HG02588 (cell line): ENCODE results near the gene LSM10.

ENCODE experiments used
- ATAC-seq: cut with Tn5 transposase; IDR thresholded peaks from one replicate; pipeline ENCODE4 v1.9.1; 2021; ENCODE audit warnings: mild to moderate bottlenecking, moderate library complexity; ENCODE audit not compliant: unreplicated experiment

LSM10 gene

DNA sequence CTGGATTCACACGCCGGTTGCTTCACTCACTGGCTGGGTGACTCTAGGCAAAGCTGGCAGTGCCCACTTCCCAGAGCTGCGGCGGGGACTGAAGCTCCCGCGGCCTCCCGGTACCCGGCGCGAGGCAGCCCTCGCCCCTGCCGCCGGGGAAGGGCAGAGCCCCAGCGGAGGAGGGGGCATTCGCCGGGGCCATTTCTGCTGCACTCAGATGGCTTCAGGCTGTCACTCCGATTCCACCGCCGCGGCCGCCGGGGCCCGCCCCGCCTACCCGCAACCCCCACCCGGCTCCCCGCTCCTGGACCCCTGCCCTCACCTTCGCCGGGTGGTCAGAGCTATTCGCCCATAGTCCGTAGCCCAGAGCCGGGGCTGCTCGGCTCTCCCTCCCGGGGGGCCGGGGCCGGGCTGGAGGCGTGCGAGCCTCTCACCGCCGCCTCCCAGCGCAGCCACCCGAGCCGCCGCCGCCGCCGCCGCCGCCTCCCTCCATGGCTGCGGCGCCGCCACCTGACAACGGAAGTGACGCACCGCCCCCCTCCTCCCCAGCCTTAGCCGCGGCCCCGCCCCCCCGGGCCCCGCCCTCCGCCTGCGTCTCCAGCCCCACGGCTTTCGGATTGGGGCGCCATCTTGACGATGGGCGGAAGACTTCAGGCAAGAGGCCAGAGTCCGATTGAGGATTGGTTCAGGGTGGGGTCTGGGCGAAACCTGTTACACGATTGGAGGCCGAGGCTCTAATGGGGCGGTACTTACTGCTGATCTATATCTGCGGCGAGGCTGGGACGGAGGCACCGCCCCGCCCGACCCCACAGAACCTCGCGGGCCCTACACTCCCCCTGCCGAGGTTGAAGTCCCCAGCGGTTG is 12.1 kb downstream of the LSM10 start, which contains the start of gene STK40:
TSS of gene STK40 (minus strand) at position 515 of the 855 bp plus-strand sequence. CDS start 24,592 bp downstream, outside the sequence.
- ATAC-seq, result peak; percentile 81

GRCh38 chr1:36384542-36385409 is 12.9 kb downstream of the LSM10 start:
- no peak for ATAC-seq

DNA sequence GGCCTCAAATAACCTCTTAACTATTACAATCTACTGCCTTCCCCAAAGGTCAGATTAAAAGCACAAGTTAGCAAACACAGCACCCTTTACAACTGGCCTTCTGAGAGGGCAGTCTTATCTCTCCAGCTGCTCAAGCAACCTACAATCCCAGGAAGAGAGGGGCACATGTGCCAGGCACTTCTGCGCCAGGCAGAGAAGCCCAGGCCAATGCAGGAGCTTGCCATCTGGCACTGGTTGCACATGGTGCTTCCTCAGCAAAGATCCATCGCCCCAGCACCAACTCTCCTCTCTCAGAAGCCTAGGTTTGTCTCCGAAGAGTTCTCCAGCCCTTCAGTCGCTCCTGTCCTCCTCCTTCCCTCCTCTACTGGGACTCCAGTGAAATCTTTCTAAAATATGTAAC is 14.5 kb downstream of the LSM10 start:
- no peak for ATAC-seq

GRCh38 chr1:36382669-36383068 is 15.0 kb downstream of the LSM10 start:
- ATAC-seq, result no peak

DNA sequence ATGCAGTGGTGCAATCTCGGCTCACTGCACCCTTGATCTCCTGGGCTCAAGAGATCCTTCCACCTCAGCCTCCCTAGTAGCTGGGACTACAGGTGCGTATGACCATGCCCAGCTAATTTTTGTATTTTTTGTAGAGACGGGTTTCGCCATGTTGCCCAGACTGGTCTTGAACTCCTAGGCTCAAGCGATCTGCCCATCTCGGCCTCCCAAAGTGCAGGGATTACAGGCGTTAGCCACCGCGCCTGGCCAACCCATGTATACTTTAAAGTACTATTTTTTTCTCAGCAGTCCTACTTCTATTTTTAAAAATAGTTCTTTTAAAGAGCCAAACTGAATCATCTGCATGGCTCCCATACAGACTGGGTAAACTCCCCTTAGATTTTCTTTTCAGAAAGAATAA is 15.5 kb downstream of the LSM10 start:
- no peak for ATAC-seq

GRCh38 chr1:36381405-36381804 is 16.3 kb downstream of the LSM10 start:
- no peak for ATAC-seq

- ATAC-seq, result no peak
These were observed 16.9 kb downstream of the LSM10 start for GRCh38 chr1:36380782-36381181.

DNA sequence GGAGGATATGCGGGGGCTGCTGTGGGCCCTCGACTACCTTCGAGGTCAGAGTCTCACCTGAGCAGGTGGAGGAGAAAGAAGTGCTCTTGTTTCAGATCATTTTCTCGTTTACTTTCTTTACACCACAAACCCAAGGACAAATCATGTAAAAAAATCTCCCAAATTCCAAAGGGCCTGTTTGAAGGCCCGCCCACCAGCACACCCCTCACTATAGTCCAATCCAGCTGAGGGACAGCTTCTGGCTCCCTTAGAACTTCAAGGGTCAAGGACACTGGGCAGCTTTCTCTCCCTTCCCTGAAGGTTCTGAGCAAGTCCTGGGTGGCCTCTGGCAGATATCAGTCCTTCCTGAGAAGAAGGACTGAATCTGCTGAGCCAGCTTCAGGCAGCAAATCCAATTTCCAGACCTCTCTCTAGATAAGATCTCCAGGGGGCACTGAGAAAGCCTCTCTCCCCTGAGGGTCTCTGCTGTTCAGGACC is 17.5 kb downstream of the LSM10 start:
- ATAC-seq, result no peak

DNA sequence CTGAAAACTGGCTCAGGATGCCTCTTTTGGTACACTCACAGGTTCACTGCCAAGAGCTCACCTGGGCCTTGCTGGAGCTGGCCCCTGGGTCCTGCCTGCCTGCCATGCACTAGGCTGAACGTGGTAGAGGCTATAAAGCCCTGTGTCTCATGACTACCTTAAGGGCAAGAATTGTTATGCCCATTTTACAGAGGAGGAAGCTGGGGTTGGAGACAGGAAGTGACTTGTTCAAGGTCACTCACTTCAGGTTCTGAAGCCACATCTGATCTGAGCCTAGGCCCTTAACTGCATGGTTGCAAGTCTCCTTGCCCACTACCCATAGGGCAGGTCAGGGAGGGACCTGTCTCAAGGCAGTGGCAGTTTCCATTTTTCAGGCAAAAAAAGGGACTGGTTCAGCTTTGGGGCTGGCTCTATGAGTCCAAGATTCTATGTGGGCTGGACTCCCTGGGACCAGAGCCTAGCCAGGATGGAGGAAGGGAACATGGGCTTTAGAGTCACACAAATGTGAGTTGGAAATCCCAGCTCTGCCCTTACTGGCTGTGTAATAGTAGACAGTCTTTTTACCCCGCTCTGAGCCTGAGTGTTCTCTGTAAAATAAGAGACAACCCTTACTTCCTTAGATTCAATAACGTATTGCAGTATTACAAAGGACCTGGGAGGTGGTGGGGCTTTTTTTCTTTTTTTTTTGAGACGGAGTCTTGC is 19.8 kb downstream of the LSM10 start:
- no peak for ATAC-seq

- no peak for ATAC-seq
These were observed 25.1 kb downstream of the LSM10 start for GRCh38 chr1:36372617-36373016.

GRCh38 chr1:36369061-36369861 is 28.4 kb downstream of the LSM10 start:
- ATAC-seq, result no peak

DNA sequence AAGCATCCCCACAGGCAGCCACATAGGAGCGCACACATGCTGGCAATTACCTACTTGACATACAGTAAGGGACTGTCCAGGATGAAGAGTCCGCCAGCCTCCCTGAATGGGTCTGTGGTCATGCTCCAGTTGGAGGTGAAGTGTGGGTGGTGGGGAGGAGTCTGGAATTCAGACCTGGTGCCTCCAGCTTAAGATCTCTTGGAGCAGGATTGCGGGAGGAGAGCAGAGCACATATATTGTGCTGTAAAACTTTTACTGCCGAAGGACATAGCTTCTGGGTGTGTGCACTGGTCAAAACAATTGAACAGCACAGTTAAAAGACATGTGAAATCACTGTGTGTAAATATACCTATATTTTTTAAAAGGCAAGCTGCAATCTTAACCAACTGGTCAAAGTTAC is 29.9 kb downstream of the LSM10 start:
- ATAC-seq, result no peak

DNA sequence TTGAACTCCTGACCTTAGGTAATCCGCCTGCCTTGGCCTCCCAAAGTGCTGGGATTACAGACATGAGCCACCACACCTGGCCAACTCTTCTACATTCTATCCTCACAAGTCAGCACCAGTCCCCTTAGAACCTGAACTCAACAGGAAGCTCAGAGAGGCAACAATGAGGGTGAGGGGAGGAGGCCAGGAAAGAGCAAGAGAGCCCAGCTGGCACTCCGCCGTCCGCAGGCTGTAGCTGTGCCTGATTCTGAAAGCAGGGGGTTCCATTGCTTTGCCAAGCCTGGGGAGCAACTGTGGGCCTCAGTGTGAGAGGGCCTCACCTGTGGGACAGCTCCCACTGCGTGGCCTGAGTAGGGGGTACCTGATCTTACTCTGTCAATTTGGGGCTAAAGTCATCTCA is 30.6 kb downstream of the LSM10 start:
- no peak for ATAC-seq

GRCh38 chr1:36366091-36366661 is 31.5 kb downstream of the LSM10 start:
- no peak for ATAC-seq

GRCh38 chr1:36365381-36365780 is 32.3 kb downstream of the LSM10 start:
- ATAC-seq, result no peak

DNA sequence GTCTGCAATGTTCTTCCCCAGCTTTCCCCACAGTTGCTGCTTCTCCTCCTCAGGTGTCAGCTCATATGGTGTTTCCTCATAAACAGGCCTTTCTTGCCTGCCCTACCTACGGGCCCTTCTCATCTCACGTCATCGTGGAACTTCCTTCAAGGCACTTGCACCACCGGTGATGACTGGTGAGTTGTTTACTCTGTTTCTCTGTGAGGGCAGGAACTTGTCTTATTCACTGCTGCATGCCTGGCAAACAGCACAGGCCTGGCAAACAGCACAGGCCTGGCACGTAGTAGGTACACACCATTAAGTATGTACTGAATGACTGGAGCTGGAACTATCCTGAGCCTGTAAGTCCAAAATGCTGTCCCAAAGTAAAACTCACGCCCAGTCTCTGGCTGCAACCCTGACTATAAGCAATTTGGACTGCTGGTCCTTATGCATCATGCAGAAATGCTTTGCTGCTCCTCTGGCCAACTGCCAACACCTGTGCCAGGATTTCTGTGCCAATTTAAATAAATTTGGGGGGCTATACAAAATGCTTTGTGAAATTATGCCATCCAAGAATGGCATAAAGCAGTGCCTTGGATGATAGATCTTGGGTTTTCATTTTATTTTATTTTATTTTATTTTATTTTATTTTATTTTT is 37.7 kb downstream of the LSM10 start:
- no peak for ATAC-seq

GRCh38 chr1:36359383-36359782 is 38.3 kb downstream of the LSM10 start:
- no peak for ATAC-seq

DNA sequence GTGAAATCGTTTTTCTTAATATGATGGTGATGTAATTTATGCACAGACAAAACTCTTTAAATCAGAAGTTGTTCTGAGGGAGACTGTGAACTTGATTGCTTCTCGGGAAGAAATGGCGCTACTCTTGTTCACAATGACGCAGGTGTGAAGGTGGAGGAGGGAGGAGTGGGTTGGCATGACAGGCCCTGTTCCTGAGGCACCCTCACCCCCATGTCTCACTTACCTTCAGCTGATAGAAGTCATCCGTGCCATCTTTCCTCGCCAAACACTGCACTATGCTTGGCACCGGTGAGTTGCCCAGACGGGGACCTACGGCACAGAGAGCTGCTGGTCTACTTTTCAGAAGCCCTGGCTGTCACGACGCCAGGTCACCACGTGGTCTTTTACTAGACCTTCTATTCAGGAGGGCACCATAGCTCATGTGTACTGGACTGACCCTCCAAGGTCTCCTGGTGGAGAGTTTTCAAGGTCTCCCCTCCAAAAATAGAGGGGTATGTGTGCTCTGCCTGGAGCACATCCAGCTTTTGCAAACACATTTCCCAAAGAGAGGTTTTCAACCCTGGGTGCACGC is 39.1 kb downstream of the LSM10 start:
- no peak for ATAC-seq

GRCh38 chr1:36355811-36356210 is 41.9 kb downstream of the LSM10 start:
- no peak for ATAC-seq
